ENCODE results near the gene ZAP70.
"Not testable (repeated sequence)": the region's sequence is repeated elsewhere in the genome, so short reads cannot be mapped to it uniquely, and the experiment has no call there.

The ZAP70 gene

DNA sequence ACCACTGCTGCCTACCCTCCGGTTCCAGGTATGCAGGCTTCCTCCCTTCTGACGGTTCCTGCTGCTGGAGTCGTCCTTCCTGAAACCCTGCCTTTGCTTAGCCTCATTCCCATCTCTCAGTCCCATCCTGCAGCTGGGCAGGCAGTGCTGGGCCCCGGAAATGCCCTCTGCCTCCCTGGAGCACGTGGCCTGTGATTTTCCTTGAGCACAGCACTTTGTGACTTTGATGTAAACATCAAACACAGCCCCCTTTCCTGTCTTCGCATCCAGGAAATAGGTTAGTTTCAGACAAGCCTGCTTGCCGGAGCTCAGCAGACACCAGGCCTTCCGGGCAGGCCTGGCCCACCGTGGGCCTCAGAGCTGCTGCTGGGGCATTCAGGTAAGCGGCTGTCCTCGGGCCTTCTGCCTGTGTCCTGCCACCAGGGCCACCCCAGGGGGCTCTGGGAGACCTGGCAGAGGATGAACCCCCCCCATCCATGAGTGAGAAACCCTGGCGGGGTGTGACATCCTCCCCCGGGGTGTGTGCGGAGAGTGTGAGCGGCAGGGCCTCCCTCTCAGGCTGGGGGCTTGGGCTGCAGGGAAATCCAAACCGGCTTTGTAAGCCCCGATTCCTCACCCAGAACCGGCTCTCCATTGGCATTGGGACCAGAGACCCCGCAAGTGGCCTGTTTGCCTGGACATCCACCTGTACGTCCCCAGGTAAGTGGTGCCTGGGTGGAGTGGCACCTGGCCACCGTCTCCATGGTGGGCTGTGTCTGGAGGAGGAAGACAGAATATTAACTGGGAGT, at the start of gene ZAP70:
Gene ZAP70 (plus strand): TSS at position 281 of the 788 bp plus-strand sequence. CDS start 10,461 bp downstream, outside the sequence.
- no peak for DNase-seq (ENCODE audit: low read depth)

DNA sequence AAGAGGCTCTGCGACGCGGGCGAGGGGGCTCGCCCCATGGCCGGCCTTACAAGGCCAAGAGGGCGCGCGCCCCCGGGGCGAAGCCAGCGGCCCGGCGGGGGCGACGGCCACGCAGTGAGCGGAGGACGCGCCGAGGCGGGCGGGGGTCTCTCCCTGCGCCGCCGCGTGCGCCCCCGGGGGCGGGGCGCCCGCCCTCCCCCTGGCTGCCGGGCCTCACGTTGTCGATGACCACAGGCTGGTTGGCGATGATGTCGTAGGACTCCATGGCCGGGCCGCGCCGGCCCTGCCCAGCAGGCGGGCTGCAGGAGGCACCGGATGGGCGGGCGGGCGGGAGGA, 49.8 kb upstream of the ZAP70 start:
- no peak for DNase-seq (ENCODE audit: low read depth)

DNA sequence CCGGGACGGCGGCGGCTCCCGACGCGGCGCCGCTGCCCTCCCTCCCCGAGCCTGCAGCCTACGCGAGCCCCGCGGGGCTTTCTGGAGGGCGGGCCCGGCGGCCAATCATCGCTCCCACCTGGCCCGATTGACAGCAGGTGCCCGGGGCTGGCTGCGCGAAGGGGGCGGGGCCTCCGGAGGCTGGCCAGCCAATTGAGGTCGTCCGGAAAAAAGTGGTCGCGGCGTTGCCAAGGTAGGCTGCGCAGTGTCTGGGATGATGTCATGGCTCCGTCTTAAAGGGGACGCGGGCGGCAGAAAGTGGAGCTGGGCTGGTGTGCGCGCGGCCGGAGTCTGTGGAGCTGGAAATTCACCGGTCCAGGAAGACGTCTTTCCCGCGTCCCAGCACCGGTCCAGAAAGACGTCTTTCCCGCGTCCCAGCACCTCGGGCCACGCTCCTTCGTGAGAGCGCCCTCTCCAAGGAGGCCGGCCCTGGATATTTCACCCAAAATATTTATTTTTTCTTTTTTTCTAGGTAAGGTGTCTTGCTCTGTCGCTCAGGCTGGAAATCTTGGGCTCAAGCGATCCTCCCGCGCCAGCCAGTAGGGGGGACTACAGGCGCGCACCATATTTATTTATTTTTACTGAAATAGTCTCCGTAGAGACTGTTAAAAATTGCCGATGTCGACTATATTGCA, 49.3 kb upstream of the ZAP70 start, which contains the start of gene ACTR1B:
Gene ACTR1B (minus strand): TSS at position 83 of the 674 bp plus-strand sequence. CDS start 154 bp downstream, outside the sequence.
- DNase-seq (ENCODE audit: low read depth): peak; percentile 89

GRCh38 chr2:97664636-97664970, 48.8 kb upstream of the ZAP70 start:
- no peak for DNase-seq (ENCODE audit: low read depth)

GRCh38 chr2:97669448-97669847, 43.9 kb upstream of the ZAP70 start, which contains the start of gene C2orf92:
Gene C2orf92, plus strand, starts transcription at chr2:97669713. Its CDS starts 76 bp downstream, at chr2:97669789.
- no peak for DNase-seq (ENCODE audit: low read depth)

- DNase-seq (ENCODE audit: low read depth): no peak
These were observed 42.9 kb upstream of the ZAP70 start for GRCh38 chr2:97670471-97670870.

DNA sequence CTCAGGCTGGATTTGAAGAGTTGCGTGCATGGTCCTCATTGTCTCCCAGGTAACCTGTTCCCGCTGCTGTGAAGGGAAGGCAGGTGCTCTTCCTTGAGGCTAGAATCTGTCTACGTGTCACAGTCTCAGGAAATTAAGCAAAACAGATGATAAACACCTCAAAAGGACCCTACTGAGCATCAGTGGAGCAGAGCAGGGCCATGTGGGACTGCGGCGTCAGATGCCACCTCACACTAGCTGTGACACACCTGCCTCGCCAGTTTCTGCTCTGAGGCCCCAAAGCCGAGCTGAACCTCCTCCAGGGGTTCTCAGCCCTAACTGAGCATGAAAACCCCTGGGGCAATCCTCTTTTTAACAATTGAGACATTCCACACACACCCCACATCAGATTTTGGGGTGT, 41.9 kb upstream of the ZAP70 start:
- no peak for DNase-seq (ENCODE audit: low read depth)

DNA sequence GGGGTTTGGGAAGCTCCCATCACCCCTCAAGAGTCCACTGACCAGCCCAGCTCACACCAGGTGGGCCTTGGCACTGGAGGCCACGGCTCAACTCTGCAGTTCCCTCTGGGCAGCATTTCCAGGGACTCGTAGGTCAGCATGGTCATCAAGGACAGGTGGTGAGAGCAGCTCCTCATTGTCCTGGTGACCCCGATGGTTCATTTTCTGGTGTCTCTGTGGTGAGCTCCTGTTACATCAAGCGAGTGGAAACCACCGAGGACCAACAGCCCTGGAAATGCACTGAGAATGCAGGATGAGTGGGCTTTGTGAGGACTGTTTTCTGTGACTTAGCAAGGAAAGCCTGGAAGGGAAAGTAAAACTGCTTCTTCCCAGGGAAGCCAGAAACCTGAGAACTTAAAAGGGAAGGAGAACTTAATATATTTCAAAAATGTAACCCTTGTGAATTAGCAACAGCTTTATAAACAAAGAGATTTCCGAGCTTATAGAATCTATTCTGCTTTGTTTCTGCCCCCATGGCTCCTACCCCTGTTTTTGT, 40.7 kb upstream of the ZAP70 start:
- not testable (repeated sequence) for DNase-seq (ENCODE audit: low read depth)

DNA sequence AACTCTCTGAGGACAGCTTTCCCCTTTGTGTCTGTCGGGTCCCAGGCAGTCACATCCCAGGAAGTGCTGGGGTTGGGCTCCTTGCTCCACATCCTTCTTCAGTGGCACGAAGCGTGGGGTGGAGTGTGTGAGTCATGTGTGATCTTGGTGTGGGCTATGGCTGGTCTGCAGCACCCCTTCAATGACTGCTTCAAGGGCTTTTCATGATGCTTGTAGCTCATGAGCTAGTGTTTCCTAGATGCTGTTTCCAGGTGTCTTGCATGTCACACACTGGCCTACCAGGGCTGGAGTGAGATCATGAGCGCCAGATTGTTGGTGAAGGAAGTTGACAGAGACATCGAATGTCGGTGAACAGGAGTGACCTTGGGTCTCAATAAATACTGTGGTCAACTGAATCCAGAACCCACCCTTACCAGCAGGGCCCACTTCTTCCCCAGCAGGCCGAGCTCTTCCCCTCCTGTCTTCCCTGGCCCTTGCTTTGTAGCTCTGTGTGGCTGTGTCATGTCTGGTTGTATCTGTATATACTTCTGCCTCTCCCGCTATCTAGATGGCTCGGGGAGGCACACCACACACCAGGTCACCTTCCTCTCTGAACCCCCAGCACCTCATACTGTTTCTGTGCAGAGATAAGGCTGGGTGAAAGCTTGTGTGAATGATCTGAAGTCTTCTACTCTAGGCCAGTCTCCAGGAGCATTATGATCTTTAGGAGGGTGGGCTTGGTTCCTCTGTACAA, 40.0 kb upstream of the ZAP70 start:
- DNase-seq (ENCODE audit: low read depth): no peak

DNA sequence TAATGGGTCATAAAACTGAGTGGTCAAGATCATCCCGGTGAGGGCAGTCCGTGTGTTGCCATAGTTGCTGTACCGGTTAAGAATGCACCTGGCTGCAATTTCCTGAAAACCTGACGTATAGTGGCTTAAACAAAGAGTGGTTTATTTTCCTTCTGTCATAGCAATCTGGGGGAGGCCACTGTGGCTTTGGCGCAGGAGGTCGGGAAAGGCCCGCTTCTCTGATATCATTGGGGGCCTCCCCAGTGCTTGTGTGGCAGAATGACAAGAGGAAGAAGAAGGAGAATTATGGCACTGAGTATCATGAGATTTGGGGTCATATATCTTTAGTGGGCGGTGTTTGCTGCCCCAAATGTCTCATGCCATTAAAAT, 39.5 kb upstream of the ZAP70 start:
- DNase-seq (ENCODE audit: low read depth): no peak

DNA sequence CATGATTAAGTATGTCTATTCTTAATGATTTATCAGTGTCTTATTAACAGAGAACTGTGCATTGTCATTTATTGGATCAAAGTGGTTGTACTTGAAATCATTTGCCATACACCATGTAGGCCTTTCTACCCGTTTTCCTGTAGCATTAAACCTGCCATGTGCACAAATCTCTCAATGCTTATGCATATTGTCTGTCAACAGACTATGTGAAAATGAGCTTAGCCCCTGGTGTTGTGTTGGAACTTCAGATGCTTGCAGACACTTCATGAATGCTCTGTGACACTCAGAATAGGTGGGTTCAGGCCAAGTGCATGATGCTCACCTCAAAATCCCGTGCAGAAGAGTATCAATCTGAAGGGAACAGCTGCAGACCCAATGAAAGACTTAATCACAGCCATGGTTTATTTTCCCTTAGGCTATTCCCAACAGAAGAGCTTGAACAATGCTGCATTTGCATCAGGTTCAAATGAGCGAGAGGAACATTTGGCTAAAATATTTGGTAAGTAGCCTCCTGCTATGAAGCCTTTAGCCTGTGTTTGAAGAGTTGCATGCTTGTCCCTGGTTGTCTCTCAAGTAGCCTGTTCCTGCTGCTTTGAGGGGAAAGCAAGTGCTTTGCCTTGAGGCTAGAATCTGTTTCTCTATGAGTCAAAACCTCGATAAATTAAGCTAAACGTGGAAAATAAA, 37.8 kb upstream of the ZAP70 start:
- DNase-seq (ENCODE audit: low read depth): no peak

- no peak for DNase-seq (ENCODE audit: low read depth)
These were observed 36.8 kb upstream of the ZAP70 start for GRCh38 chr2:97676620-97677019.

GRCh38 chr2:97677480-97677879, 35.9 kb upstream of the ZAP70 start:
- no peak for DNase-seq (ENCODE audit: low read depth)

GRCh38 chr2:97678298-97678697, 35.1 kb upstream of the ZAP70 start:
- DNase-seq (ENCODE audit: low read depth): no peak

DNA sequence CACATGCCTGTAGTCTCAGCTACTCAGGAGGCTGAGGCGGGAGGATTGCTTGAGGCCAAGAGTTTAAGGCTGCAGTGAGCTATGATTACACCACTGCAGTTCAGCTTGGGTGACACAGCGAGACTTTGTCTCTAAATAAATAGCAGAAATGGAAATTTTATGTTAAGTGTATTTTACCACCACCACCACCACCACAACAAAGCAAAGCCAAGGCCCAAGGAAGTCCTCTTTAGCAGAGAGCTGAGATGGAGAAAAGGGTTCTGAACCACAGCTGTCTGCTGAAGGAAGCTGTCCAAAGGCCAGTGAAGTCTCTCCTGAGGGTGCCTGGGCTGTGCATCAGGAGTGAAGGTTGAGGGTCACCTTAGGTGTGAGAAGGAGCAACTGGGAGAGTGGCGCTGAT, 26.1 kb upstream of the ZAP70 start:
- not testable (repeated sequence) for DNase-seq (ENCODE audit: low read depth)

DNA sequence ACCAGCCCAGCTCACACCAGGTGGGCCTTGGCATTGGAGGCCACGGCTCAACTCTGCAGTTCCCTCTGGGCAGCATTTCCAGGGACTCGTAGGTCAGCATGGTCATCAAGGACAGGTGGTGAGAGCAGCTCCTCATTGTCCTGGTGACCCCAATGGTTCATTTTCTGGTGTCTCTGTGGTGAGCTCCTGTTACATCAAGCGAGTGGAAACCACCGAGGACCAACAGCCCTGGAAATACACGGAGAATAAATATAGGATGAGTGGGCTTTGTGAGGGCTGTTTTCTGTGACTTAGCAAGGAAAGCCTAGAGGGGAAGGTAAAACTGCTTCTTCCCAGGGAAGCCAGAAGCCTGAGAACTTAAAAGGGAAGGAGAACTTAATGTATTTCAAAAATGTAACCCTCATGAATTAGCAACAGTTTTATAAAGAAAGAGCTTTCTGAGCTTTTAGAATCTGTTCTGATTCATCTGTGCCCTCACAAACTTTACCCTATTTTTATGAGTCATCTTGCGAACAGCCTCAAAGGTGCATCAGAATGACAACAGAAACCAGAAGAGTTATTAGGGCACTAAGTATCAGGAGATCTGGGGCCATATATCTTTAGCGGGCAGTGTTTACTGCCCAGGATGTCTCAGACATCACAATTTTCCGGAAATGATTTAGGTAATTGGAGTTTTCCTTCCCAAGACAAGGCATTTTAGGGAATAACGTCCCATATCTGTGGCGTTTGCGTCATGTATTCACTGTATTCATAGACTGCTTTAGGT, 25.1 kb upstream of the ZAP70 start:
- DNase-seq (ENCODE audit: low read depth): no peak

GRCh38 chr2:97691166-97691565, 22.2 kb upstream of the ZAP70 start:
- DNase-seq (ENCODE audit: low read depth): no peak

DNA sequence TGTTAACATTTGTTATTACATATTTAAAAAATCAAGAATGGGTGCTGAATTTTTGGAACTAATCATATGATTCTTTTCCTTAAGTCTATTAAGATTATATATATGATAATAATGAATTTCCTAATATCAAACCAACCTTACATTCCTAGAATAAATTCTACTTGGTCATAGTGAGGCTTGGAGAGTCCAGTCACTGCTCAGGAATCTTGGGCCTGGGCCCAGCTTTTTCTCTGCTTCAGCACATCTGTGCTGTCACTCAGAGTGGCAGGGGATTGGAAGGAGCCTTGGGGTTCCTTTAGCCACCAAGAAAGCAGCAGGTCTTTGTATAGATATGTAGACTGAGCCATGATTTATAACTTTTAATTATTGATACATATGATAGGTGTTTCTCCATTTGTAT, 19.9 kb upstream of the ZAP70 start:
- DNase-seq (ENCODE audit: low read depth): no peak

GRCh38 chr2:97695744-97696143, 17.6 kb upstream of the ZAP70 start:
- no peak for DNase-seq (ENCODE audit: low read depth)

DNA sequence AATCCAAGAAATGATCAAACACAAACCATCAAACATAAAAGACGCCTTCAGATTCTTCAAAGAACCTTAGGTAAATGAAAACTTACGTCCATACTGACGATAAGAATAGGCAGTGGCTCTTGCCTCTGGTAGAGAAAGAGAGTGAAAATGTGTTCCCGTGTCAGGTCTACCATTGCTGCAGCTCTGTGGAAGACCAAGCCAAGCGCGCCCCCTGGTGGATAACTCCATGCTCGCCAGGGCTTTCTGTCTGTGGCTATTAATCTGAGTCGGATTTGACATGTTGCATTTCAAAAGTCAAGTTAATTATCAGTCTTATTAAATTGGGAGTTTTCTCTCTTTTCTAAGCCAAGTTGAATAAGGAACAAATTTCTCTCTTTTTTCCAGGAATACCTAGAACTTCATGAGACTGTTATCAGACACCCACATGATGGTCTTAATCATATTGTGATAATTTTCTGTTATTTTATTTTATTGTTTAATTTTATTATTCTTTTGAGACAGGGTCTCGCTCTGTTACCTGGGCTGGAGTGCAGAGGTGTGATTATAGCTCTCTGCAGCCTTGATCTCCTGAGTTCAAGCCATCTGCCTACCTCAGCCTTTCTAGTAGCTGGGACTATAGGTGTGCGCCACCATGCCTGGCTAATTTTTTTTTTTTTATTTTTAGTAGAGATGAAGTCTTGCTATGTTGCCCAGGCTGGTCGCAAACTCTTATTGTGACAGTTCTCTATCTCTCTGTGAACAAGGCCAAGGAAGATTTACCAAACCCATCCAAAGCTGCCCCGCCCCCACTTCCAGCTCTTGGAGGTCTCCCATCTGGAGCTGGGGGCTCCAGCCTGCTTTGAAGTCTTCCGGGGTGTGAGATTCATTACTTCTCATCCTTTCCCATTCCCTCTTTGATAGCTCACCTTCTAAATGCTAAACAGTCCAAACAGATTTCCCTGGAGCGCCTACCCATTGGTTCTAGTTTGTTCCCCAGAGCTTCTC, 15.8 kb upstream of the ZAP70 start:
- DNase-seq (ENCODE audit: low read depth): no peak
